ENCODE measurements around the gene CSNK1A1L.

CSNK1A1L gene

DNA sequence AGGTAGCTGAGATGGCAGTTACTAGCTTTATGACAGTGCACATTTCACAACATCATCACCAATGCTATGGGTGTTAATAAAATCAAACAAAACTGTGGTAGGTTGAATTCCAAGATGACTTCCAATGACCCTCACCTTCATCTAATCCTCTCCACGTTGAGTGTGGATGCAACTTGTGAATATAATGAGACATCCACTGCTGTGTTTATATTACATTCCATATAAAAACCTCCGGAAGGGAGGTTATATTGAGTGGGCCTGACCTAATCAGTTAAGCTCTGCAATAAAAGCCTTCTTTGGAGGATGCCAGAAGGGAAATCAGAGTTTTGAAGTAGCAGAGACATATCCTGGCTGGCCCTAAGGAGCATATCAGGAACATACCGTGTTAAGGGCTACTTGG is 25.6 kb upstream of the CSNK1A1L start:
- TF ChIP-seq, protein P1, sequence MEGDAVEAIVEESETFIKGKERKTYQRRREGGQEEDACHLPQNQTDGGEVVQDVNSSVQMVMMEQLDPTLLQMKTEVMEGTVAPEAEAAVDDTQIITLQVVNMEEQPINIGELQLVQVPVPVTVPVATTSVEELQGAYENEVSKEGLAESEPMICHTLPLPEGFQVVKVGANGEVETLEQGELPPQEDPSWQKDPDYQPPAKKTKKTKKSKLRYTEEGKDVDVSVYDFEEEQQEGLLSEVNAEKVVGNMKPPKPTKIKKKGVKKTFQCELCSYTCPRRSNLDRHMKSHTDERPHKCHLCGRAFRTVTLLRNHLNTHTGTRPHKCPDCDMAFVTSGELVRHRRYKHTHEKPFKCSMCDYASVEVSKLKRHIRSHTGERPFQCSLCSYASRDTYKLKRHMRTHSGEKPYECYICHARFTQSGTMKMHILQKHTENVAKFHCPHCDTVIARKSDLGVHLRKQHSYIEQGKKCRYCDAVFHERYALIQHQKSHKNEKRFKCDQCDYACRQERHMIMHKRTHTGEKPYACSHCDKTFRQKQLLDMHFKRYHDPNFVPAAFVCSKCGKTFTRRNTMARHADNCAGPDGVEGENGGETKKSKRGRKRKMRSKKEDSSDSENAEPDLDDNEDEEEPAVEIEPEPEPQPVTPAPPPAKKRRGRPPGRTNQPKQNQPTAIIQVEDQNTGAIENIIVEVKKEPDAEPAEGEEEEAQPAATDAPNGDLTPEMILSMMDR (IDR thresholded peaks at IDR 0.05; ENCODE audit: low read depth, low read length): no peak
- no peak overlapping the region for H3K4me3 ChIP-seq (ENCODE audit: low read depth, low read length)

DNA sequence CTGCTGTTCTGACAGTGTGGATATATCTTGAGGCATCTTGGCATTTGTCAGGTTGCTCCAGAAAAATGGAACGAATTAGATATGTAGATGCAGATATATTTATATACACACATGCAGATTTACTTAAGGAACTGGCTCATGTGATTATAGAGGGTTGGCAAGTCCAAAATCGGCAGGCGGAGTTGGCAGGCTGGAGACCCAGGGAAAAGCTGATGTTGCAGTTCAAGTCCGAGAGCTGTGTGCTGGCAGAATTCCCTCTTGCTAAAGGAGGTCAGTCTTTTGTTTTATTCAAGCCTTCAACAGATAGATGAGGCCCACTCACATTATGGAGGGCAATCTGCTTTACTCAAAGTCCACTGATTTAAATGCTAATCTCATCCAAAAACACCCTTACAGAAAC is 24.4 kb upstream of the CSNK1A1L start:
- H3K4me3 ChIP-seq (ENCODE audit: low read depth, low read length): no peak overlapping the region
- TF ChIP-seq, protein P1 (IDR thresholded peaks at IDR 0.05; ENCODE audit: low read depth, low read length): no peak

GRCh38 chr13:37127691-37128241 is 22.3 kb upstream of the CSNK1A1L start:
- peak overlapping the region; percentile 8 for H3K4me3 ChIP-seq (ENCODE audit: low read depth, low read length)
- TF ChIP-seq, protein P1 (IDR thresholded peaks at IDR 0.05; ENCODE audit: low read depth, low read length): no peak

DNA sequence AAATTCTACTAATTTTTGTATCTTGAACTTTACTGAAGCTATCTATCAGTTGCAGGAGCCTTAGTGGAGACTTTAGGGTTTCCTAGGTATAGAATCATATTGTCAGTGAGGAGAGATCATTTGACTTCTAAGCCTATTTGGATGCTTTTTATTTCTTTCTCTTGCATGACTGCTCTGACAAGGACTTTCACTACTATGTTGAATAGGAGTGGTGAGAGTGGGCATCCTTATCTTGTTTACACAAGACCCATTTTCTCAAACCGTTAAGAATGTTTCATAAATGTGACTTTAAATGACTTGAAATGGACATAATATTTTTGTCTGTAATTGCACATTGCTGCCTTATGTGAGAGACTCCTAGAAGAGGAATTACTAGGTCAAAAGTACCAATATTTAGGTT is 17.9 kb upstream of the CSNK1A1L start:
- TF ChIP-seq, protein P1 (IDR thresholded peaks at IDR 0.05; ENCODE audit: low read depth, low read length): no peak
- no peak overlapping the region for H3K4me3 ChIP-seq (ENCODE audit: low read depth, low read length)

GRCh38 chr13:37118016-37118415 is 12.6 kb upstream of the CSNK1A1L start:
- no peak overlapping the region for H3K4me3 ChIP-seq (ENCODE audit: low read depth, low read length)
- TF ChIP-seq, protein P1 (IDR thresholded peaks at IDR 0.05; ENCODE audit: low read depth, low read length): no peak

GRCh38 chr13:37114250-37114649 is 8.8 kb upstream of the CSNK1A1L start:
- TF ChIP-seq, protein P1 (IDR thresholded peaks at IDR 0.05; ENCODE audit: low read depth, low read length): no peak
- H3K4me3 ChIP-seq (ENCODE audit: low read depth, low read length): no peak overlapping the region

DNA sequence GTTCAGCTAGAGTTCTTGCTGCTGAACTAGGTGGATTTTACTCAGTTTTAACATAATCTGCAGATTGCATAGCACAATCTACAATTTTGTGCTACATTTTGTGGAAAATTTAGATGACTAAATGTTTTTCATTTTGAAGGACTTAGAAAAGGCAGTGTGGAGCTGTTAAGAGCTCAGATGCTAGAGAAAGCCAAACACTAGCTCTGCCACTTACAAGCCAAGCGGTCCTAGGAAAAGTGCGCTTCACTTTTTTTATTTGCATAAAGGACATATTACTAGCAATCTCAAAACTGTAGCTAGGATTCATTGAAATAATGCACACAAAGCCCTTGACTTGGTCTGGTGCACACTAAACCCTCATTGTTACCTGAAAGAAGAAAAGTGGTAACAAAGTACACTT is 8.1 kb upstream of the CSNK1A1L start:
- no peak overlapping the region for H3K4me3 ChIP-seq (ENCODE audit: low read depth, low read length)
- TF ChIP-seq, protein P1 (IDR thresholded peaks at IDR 0.05; ENCODE audit: low read depth, low read length): no peak
